ENCODE results near the gene PTPRQ.

PTPRQ gene

GRCh38 chr12:80679346-80680131, 235.5 kb downstream of the PTPRQ start:
- TF ChIP-seq CTCF (conservative IDR thresholded peaks at IDR 0.05; ENCODE audit: low read length) = no peak
- no peak overlapping the region for H3K4me3 ChIP-seq (ENCODE audit: low read length)
- DNase-seq (ENCODE audit: low read depth) = no peak

- no peak for DNase-seq (ENCODE audit: low read depth)
- TF ChIP-seq CTCF (conservative IDR thresholded peaks at IDR 0.05; ENCODE audit: low read length) = no peak
- no peak overlapping the region for H3K4me3 ChIP-seq (ENCODE audit: low read length)
These were observed 237.3 kb downstream of the PTPRQ start for GRCh38 chr12:80681287-80681686.

- DNase-seq (ENCODE audit: low read depth) = no peak
- no peak for TF ChIP-seq CTCF (conservative IDR thresholded peaks at IDR 0.05; ENCODE audit: low read length)
These were observed 237.8 kb downstream of the PTPRQ start for GRCh38 chr12:80681786-80682185.

GRCh38 chr12:80684077-80684495, 240.1 kb downstream of the PTPRQ start:
- DNase-seq (ENCODE audit: low read depth) = no peak
- TF ChIP-seq CTCF (conservative IDR thresholded peaks at IDR 0.05; ENCODE audit: low read length) = no peak
- no peak overlapping the region for H3K4me3 ChIP-seq (ENCODE audit: low read length)

More at GRCh38 chr12:80681786-80682185, 237.8 kb downstream of the PTPRQ start:
- H3K4me3 ChIP-seq (ENCODE audit: low read length) = no peak overlapping the region

- DNase-seq (ENCODE audit: low read depth) = no peak
- TF ChIP-seq CTCF (conservative IDR thresholded peaks at IDR 0.05; ENCODE audit: low read length) = no peak
- H3K4me3 ChIP-seq (ENCODE audit: low read length) = no peak overlapping the region
These were observed 246.1 kb downstream of the PTPRQ start for GRCh38 chr12:80690090-80690489.

GRCh38 chr12:80690513-80690912, 246.5 kb downstream of the PTPRQ start:
- no peak for TF ChIP-seq CTCF (conservative IDR thresholded peaks at IDR 0.05; ENCODE audit: low read length)
- DNase-seq (ENCODE audit: low read depth) = no peak
- no peak overlapping the region for H3K4me3 ChIP-seq (ENCODE audit: low read length)

GRCh38 chr12:80692114-80692513, 248.1 kb downstream of the PTPRQ start:
- H3K4me3 ChIP-seq (ENCODE audit: low read length) = no peak overlapping the region
- DNase-seq (ENCODE audit: low read depth) = no peak
- no peak for TF ChIP-seq CTCF (conservative IDR thresholded peaks at IDR 0.05; ENCODE audit: low read length)

All from AG10803 (cell line).